ENCODE measurements around the gene EPC1.
"Not testable (repeated sequence)": the region's sequence is repeated elsewhere in the genome, so short reads cannot be mapped to it uniquely, and the experiment has no call there.

The EPC1 gene

DNA sequence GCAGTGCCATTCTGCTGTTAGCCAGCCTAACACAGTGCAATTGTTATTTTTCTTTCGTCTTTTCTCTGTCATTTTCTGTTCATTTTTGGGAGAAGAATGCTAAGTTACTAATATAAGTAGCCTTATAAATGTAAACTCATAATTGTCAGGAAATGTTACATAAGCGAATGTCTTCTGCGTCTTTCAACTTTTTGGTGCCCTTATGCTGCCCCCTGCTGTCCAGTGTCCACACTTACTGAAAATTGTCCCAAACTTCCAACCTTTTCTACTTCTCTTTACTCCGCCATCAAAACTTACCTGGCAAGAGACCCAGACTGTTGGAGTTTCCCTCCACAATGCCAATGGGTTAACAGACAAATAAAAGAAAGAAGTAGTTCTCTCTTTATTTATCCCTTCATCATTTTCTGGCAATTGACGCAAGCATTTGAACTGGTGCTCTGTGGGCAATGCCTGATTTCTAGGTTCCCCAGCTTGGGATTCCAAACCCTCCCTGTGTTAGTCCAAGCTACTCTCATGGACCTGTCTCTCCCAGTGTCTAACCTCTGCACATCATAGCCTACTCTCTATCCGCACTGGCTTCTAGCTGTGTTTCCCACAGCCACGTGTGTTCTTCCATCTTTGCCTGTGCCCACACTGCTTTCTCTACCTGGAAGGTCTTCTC lies 21.0 kb upstream of the EPC1 start:
- H3K4me1 ChIP-seq (ENCODE audit: insufficient read depth, low read length): no peaks in the 10 kb centered on the region; the same call in 1 of the 2 replicates
- H3K36me3 ChIP-seq (ENCODE audit: insufficient read depth, low read length): no peaks in the 10 kb centered on the region
- H3K27me3 ChIP-seq (ENCODE audit: insufficient read depth, low read length): no peaks in the 10 kb centered on the region
- no peak overlapping the region for H3K27ac ChIP-seq (ENCODE audit: low read depth, low read length)
- no peak overlapping the region for H3K4me3 ChIP-seq (ENCODE audit: low read length)
- no peak overlapping the region for H3K9ac ChIP-seq (ENCODE audit: low read depth, low read length)
- WGBS: 67% methylated on average over 7 of the region's 7 CpGs
- H3K9me3 ChIP-seq (ENCODE audit: insufficient read depth, low read depth, low read length): no peaks in the 10 kb centered on the region

DNA sequence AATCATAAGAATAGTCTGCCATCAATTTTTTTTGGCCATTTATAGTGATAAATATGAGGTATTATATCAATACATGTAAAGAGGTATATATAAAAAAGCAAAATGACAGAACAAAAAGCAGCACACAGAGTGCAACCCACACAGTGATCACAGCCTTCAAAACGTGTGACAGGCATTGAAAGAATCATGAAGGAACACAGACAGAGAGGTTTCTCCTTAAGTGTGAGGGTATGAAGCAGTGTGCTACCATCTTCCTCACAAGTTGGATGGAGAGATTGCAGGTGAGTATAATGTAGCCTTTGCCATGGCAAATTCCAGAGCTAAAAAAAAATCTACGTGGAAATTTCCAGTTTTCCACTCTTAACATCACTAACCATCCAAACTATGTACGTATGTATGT lies 19.6 kb upstream of the EPC1 start:
- Histone ChIP-seq H3K36me3 (ENCODE audit: insufficient read depth, low read length) (no peaks in the 10 kb centered on the region), H3K4me3 (ENCODE audit: low read length) (no peak overlapping the region), H3K9me3 (ENCODE audit: insufficient read depth, low read depth, low read length) (no peaks in the 10 kb centered on the region), H3K9ac (ENCODE audit: low read depth, low read length) (no peak overlapping the region), H3K4me1 (ENCODE audit: insufficient read depth, low read length) (peaks cover 11% of the 10 kb centered on the region), H3K27ac (ENCODE audit: low read depth, low read length) (no peak overlapping the region), H3K27me3 (ENCODE audit: insufficient read depth, low read length) (no peaks in the 10 kb centered on the region)
- WGBS: 73% methylated on average over 2 of the region's 3 CpGs

DNA sequence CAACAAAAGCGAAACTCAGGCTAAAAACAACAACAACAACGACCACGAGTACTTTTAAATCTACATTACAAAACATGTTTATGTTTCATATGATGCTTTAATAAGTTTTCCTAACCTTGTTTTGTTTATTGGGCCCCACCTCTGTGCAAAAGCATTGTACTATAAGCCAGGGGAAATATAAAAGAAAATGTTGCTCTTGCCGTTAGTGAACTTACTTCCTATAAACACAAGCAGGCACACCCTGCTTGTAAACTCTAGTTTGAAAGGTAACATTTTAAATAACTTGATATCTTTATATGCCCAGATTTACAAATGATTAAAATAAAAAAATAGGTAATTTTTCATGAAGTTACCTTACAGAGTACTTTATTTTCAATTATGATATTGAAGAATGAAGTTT lies 19.2 kb upstream of the EPC1 start:
- Histone ChIP-seq H3K4me3 (ENCODE audit: low read length) (no peak overlapping the region), H3K27ac (ENCODE audit: low read depth, low read length) (no peak overlapping the region)
- 94% methylated on average over 3 of the region's 4 CpGs for WGBS

DNA sequence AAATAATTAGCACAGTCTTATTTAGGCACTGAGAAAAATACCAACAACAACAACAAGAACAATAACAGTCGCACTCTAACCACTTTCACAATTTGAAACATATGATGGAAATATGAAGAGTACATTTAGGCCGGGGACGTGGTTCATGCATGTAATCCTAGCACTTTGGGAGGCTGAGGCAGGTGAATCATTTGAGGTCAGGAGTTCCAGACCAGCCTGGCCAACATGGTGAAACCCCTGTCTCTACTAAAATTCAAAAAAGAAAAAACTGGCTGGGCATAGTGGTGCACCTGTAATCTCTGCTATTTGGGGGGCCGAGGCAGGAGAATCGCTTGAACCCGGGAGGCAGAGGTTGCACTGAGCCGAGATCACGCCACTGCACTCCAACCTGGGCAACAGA lies 18.4 kb upstream of the EPC1 start:
- not testable (repeated sequence) for H3K27ac ChIP-seq (ENCODE audit: low read depth, low read length); H3K4me3 ChIP-seq (ENCODE audit: low read length); H3K36me3 ChIP-seq (ENCODE audit: insufficient read depth, low read length); H3K9ac ChIP-seq (ENCODE audit: low read depth, low read length); H3K9me3 ChIP-seq (ENCODE audit: insufficient read depth, low read depth, low read length); H3K27me3 ChIP-seq (ENCODE audit: insufficient read depth, low read length)
- 97% methylated on average over 7 of the region's 8 CpGs for WGBS
- H3K4me1 ChIP-seq (ENCODE audit: insufficient read depth, low read length): peaks cover 19% of the 10 kb centered on the region

More for the DNA sequence above, 19.2 kb upstream of the EPC1 start:
- Histone ChIP-seq H3K4me1 (ENCODE audit: insufficient read depth, low read length) (peaks cover 16% of the 10 kb centered on the region), H3K9ac (ENCODE audit: low read depth, low read length) (no peak overlapping the region), H3K36me3 (ENCODE audit: insufficient read depth, low read length) (no peaks in the 10 kb centered on the region), H3K27me3 (ENCODE audit: insufficient read depth, low read length) (no peaks in the 10 kb centered on the region), H3K9me3 (ENCODE audit: insufficient read depth, low read depth, low read length) (no peaks in the 10 kb centered on the region)

DNA sequence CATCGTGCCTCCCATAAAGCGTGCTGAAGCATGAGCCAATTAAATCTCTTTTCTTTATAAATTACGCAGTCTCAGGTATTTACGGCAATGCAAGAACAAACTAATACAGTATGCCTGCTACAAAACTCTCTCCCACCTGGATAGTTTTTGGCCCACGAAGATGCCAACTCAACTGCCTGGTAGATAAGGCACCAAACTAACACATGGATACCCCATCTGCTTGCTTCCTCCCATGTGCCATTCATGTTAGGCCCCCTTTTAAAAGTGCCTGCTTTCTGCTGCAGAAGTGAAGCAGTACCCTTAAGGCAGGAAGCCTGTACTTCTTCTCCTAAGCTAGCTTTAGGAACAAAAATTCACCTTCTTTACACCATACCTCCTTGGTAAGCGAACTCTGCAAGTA lies 15.6 kb upstream of the EPC1 start:
- no peaks in the 10 kb centered on the region for H3K36me3 ChIP-seq (ENCODE audit: insufficient read depth, low read length)
- H3K4me3 ChIP-seq (ENCODE audit: low read length): no peak overlapping the region
- peaks cover 19% of the 10 kb centered on the region for H3K4me1 ChIP-seq (ENCODE audit: insufficient read depth, low read length)
- H3K27me3 ChIP-seq (ENCODE audit: insufficient read depth, low read length): no peaks in the 10 kb centered on the region
- H3K9me3 ChIP-seq (ENCODE audit: insufficient read depth, low read depth, low read length): no peaks in the 10 kb centered on the region
- WGBS: 93% methylated on average over 6 of the region's 6 CpGs
- H3K27ac ChIP-seq (ENCODE audit: low read depth, low read length): no peak overlapping the region
- no peak overlapping the region for H3K9ac ChIP-seq (ENCODE audit: low read depth, low read length)

DNA sequence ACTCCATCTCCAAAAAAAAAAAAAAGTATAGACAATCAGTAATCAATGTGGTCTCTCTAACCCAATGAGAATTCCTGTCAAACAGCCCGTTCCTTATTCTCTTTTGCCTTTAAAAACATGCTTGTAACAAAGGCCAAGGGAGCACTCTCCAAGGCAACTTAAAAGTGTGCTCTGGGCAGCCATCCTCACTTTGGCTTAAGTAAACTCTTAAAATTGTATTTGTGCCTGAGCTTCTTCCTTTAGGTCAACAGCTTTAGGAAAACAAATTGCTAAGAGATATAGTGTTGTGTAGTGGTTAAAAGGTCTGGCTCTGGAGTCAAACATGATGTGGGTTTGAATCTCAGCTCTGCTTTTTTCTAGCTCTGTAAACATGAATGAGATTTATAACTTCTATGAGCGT lies 13.9 kb upstream of the EPC1 start:
- Histone ChIP-seq H3K4me3 (ENCODE audit: low read length) (no peak overlapping the region), H3K9ac (ENCODE audit: low read depth, low read length) (no peak overlapping the region), H3K4me1 (ENCODE audit: insufficient read depth, low read length) (peaks cover 19% of the 10 kb centered on the region), H3K9me3 (ENCODE audit: insufficient read depth, low read depth, low read length) (no peaks in the 10 kb centered on the region), H3K27ac (ENCODE audit: low read depth, low read length) (no peak overlapping the region), H3K36me3 (ENCODE audit: insufficient read depth, low read length) (no peaks in the 10 kb centered on the region), H3K27me3 (ENCODE audit: insufficient read depth, low read length) (no peaks in the 10 kb centered on the region)
- 91% methylated on average over 2 of the region's 2 CpGs for WGBS

DNA sequence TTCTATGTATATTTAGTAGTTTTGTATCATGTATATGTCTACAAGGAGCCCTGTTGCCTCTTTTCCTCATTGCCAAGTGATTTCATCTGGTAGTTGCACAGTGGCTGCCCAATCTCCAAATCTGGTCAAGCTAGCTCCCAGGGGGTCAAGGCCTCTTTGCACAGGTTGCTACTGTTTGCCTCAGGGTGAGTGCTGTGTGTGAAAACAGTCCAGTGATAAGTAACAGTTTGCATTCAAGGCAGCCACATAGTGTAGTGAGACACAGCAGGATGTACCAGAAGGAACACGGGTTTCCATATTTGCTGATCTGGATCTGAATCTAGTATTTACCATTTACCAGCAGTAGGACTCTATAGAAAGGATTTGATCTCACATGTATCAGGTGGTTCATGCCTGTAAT lies 13.3 kb upstream of the EPC1 start:
- Histone ChIP-seq H3K4me3 (ENCODE audit: low read length) (no peak overlapping the region), H3K27me3 (ENCODE audit: insufficient read depth, low read length) (no peaks in the 10 kb centered on the region), H3K4me1 (ENCODE audit: insufficient read depth, low read length) (peaks cover 19% of the 10 kb centered on the region), H3K36me3 (ENCODE audit: insufficient read depth, low read length) (peaks cover 1% of the 10 kb centered on the region), H3K9ac (ENCODE audit: low read depth, low read length) (no peak overlapping the region), H3K9me3 (ENCODE audit: insufficient read depth, low read depth, low read length) (0 out of 2 replicates have a peak, but pooled peaks cover 2% of the 10 kb centered on the region), H3K27ac (ENCODE audit: low read depth, low read length) (no peak overlapping the region)
- WGBS: 100% methylated on average over 1 of the region's 1 CpG

DNA sequence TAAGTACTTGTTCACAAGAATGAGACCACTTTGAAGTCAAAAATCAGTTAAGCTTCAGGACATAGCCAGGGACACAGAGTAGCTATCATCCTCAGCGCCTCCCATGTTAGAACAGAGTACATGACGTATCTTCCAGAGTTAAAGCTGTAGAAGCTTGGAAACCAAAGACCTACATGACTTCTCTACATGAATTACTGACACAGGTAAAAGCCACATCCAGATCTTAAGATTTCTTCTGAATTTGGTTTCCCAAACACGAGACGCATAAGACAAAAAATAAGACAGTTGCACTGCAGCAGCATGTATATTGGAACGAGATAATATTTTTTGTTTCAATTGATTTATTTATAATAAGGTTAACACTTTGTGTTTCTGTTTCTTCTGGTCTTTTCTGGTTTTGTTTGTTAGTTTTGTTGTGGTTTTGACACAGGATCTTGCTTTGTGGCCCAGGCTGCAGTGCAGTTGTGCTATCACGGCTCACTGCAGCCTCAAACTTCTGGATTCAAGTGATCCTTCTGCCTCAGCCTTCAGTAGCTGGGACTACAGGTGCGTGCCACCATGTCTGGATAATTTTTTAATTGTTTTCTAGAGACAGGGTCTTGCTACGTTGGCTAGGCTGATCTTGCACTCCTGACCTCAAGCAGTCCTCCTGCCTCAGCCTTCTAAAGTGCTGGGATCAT lies 10.2 kb upstream of the EPC1 start:
- H3K9me3 ChIP-seq (ENCODE audit: insufficient read depth, low read depth, low read length): peaks cover 10% of the 10 kb centered on the region; the same call in 1 of the 2 replicates
- no peak overlapping the region for H3K27ac ChIP-seq (ENCODE audit: low read depth, low read length)
- no peak overlapping the region for H3K4me3 ChIP-seq (ENCODE audit: low read length)
- peaks cover 17% of the 10 kb centered on the region for H3K4me1 ChIP-seq (ENCODE audit: insufficient read depth, low read length)
- H3K36me3 ChIP-seq (ENCODE audit: insufficient read depth, low read length): peaks cover 5% of the 10 kb centered on the region
- no peaks in the 10 kb centered on the region for H3K27me3 ChIP-seq (ENCODE audit: insufficient read depth, low read length)
- no peak overlapping the region for H3K9ac ChIP-seq (ENCODE audit: low read depth, low read length)
- WGBS: 94% methylated on average over 8 of the region's 8 CpGs

DNA sequence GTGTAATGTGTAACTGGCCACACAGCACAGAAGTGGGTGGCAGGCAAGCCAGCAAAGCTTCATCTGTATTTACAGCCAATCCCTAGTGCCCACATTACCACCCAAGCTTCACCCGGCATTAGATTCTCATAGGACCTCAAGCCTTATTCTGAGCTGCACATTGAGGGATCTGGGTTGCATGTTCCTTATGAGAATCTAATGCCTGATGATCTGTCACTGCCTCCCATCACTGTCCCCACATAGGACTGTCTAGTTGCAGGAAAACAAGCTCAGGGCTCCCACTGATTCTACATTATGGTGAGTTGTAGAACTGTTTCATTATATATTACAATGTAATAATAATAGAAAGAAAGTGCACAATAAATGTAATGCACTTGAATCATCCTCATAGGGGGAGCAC lies 7.7 kb upstream of the EPC1 start:
- 94% methylated on average over 1 of the region's 1 CpG for WGBS
- not testable (repeated sequence) for H3K4me1 ChIP-seq (ENCODE audit: insufficient read depth, low read length); H3K27ac ChIP-seq (ENCODE audit: low read depth, low read length); H3K9ac ChIP-seq (ENCODE audit: low read depth, low read length); H3K9me3 ChIP-seq (ENCODE audit: insufficient read depth, low read depth, low read length); H3K4me3 ChIP-seq (ENCODE audit: low read length); H3K27me3 ChIP-seq (ENCODE audit: insufficient read depth, low read length); H3K36me3 ChIP-seq (ENCODE audit: insufficient read depth, low read length)

DNA sequence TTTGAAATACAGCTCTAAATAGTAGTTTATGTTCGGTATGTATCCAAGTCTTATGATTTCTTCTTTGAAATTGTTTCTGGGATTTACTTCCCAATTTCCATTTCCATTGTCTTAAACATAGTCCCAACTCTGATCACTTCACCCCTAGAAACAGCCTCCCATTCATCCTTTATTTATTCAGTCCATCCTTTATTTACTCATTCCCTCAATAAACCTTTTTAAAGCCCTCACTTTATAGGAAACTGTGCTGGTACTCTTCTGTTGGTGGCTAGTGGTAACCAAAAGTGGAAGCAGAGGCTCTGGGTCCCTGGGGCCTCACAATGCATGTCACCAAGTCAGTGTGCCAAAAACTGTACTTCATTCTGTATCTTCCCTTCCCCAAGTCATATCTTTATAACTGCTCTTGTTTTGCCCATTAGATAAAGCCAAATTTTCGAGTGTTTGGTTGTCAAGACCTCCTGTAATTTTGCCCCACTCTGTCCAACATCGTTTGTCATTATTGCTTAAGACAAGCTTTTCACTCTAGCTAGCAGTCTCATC lies 3.9 kb upstream of the EPC1 start:
- peaks cover 5% of the 10 kb centered on the region for H3K36me3 ChIP-seq (ENCODE audit: insufficient read depth, low read length)
- H3K4me1 ChIP-seq (ENCODE audit: insufficient read depth, low read length): peaks cover 18% of the 10 kb centered on the region
- H3K27ac ChIP-seq (ENCODE audit: low read depth, low read length): no peak overlapping the region
- no peaks in the 10 kb centered on the region for H3K27me3 ChIP-seq (ENCODE audit: insufficient read depth, low read length)
- WGBS: 98% methylated on average over 3 of the region's 3 CpGs
- H3K4me3 ChIP-seq (ENCODE audit: low read length): no peak overlapping the region
- H3K9ac ChIP-seq (ENCODE audit: low read depth, low read length): no peak overlapping the region
- H3K9me3 ChIP-seq (ENCODE audit: insufficient read depth, low read depth, low read length): peaks cover 10% of the 10 kb centered on the region; the same call in 1 of the 2 replicates

DNA sequence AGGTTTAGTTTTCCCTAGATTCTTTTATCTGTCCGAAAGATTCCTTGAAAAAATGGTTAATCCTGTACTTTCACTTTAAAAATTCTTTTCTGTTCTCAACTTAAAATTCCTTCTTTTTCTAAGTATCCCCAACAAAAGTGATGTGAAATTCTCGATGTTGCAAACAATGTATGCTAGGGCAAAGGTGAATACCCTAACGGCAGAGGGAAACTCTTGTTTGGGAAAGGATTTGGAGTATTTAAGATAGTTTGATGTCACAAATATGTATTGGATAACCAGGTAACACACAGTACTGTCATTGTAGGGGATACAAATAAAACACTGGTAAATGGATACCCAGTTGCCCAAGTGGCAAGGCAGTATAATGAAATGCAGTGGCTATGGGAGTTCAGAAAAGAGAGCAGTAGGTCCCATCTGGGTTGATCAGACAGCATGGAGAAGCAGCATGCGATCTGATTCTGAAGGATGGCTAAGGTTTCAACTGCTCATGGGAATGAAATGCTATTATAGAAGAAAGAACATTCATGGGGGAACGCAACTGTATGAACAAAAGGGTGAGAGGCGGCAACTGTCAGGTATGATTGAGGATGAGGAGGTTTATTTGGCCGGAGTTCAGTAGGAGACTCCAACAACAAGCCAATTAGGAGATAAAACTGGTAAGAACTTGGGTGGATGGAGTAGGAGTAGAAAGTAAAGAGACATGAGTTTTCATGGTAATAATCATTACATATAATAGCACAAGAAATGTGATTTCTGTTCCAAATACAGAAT lies 3.2 kb upstream of the EPC1 start:
- Histone ChIP-seq H3K4me1 (ENCODE audit: insufficient read depth, low read length) (peaks cover 18% of the 10 kb centered on the region), H3K9me3 (ENCODE audit: insufficient read depth, low read depth, low read length) (peaks cover 7% of the 10 kb centered on the region; the same call in 1 of the 2 replicates), H3K36me3 (ENCODE audit: insufficient read depth, low read length) (peaks cover 3% of the 10 kb centered on the region), H3K9ac (ENCODE audit: low read depth, low read length) (no peak overlapping the region), H3K27ac (ENCODE audit: low read depth, low read length) (no peak overlapping the region), H3K27me3 (ENCODE audit: insufficient read depth, low read length) (no peaks in the 10 kb centered on the region), H3K4me3 (ENCODE audit: low read length) (no peak overlapping the region)
- 80% methylated on average over 7 of the region's 7 CpGs for WGBS

All from HUES64 (cell line).